ENCODE results near the gene SLC16A6. TPM values are rescaled to one million over a fixed set of nuclear protein-coding genes. Genes with fewer than 3 reads are reported as not detected.
A peak's percentile ranks its signal among the peaks of the same experiment; 100 is the strongest.
"Not testable (repeated sequence)": the region's sequence is repeated elsewhere in the genome, so short reads cannot be mapped to it uniquely, and the experiment has no call there.

The SLC16A6 gene
- total RNA-seq, 6 donors from 2014 or later, result 2.4 to 9.9 (median 6.5) TPM

DNA sequence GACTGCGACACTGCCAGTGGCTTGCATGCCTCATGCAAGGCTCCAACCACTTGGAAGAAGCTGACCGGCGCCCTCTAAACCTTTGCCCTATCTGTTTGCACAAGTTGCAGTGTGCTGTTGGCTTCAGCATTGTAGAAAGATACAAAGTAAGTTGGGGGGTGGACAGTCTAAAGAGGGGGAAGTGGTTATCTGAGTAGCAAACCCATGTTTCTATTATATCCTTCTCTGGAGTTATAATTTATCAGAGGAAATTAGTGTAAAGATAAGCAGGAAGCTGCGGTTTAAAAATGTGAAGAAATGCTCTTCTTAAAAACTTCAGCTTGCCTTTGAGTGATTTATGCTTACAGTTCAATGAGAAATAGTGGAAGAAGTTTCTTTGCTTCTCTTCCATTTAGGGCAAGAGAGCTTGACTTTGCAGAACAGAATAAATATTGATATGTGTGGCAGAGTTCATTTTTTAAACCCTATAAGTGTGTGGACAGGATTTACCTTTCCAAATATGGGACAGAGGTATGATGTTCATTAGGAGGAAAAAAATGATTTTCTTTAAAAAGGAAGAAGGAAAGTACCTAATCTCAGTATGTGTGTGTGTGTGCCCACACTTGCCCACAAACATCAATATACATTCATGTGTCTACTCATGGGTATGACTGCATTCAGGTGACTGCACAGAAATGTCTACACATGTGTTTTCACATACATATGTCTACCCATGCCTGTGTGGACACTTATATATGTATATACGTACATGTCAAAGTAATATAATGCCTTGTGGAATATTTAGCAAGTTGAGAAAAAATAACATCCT, 35.0 kb downstream of the SLC16A6 start:
- 54 to 61% methylated on average over 5 of the region's 5 CpGs for WGBS, 2 donors
- no peak for DNase-seq
- Histone ChIP-seq H3K4me1 (peaks cover 3 to 22% (median 12%) of the 10 kb centered on the region in 4 donors), H3K4me3 (no peak overlapping the region), H3K27me3 (no peaks in the 10 kb centered on the region), H3K27ac (peak overlapping the region in 2 of 4 donors; percentile 18 to 26), H3K36me3 (peaks cover 0 to 35% (median 4%) of the 10 kb centered on the region in 4 donors), H3K9me3 (no peaks in the 10 kb centered on the region)
- ATAC-seq (ENCODE audit: low FRiP score in 2 of 2), result no peak
- TF ChIP-seq EP300 (IDR thresholded peaks at IDR 0.05) (no peak), POLR2AphosphoS5 (IDR thresholded peaks at IDR 0.05) (no peak), POLR2A (IDR thresholded peaks at IDR 0.05) (no peak)
- TF ChIP-seq, protein P1, sequence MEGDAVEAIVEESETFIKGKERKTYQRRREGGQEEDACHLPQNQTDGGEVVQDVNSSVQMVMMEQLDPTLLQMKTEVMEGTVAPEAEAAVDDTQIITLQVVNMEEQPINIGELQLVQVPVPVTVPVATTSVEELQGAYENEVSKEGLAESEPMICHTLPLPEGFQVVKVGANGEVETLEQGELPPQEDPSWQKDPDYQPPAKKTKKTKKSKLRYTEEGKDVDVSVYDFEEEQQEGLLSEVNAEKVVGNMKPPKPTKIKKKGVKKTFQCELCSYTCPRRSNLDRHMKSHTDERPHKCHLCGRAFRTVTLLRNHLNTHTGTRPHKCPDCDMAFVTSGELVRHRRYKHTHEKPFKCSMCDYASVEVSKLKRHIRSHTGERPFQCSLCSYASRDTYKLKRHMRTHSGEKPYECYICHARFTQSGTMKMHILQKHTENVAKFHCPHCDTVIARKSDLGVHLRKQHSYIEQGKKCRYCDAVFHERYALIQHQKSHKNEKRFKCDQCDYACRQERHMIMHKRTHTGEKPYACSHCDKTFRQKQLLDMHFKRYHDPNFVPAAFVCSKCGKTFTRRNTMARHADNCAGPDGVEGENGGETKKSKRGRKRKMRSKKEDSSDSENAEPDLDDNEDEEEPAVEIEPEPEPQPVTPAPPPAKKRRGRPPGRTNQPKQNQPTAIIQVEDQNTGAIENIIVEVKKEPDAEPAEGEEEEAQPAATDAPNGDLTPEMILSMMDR (IDR thresholded peaks at IDR 0.05), result no peak

DNA sequence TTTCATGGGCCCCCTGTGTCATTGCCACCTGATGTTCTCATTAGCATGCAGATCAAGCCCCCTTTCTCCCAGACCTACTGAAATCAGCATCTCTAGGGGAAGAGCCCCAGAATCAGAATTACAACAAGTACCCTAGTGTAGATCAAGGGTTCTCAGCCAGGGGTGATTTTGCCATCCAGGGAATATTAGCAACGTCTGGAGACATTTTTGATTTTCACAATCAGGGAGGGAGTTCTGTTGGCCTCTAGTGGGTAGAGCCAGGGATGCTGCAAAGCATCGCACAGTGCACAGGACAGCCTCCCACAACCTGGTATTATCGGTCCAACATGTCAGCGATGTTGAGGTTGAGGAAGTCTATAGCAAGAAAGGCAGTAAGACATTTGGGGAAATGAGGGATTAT, 35.8 kb downstream of the SLC16A6 start:
- DNase-seq (no peak), ATAC-seq (ENCODE audit: low FRiP score in 2 of 2) (no peak)
- WGBS, 2 donors, result 80 to 82% methylated on average over 4 of the region's 4 CpGs
- H3K36me3 ChIP-seq, result peaks cover 0 to 35% (median 4%) of the 10 kb centered on the region in 4 donors
- TF ChIP-seq POLR2A (IDR thresholded peaks at IDR 0.05) (no peak), EP300 (IDR thresholded peaks at IDR 0.05) (no peak), POLR2AphosphoS5 (IDR thresholded peaks at IDR 0.05) (no peak)
- TF ChIP-seq, protein P1 (IDR thresholded peaks at IDR 0.05), result no peak
- no peaks in the 10 kb centered on the region for H3K9me3 ChIP-seq
- H3K27me3 ChIP-seq, result no peaks in the 10 kb centered on the region
- peak overlapping the region in 2 of 4 donors; percentile 26 to 48 for H3K27ac ChIP-seq
- peaks cover 3 to 24% (median 12%) of the 10 kb centered on the region in 4 donors for H3K4me1 ChIP-seq
- H3K4me3 ChIP-seq, result no peak overlapping the region

GRCh38 chr17:68253426-68253825, 37.5 kb downstream of the SLC16A6 start:
- H3K4me3 ChIP-seq; DNase-seq; ATAC-seq (ENCODE audit: low FRiP score in 2 of 2); H3K9me3 ChIP-seq; H3K27me3 ChIP-seq: not testable (repeated sequence)
- Histone ChIP-seq H3K4me1 (peaks cover 10 to 27% (median 14%) of the 10 kb centered on the region in 4 donors), H3K36me3 (peaks cover 0 to 35% (median 4%) of the 10 kb centered on the region in 4 donors), H3K27ac (peak overlapping the region in 3 of 4 donors; percentile 20 to 49 (median 29))
- WGBS, 2 donors, result 54 to 65% methylated on average over 7 of the region's 7 CpGs

DNA sequence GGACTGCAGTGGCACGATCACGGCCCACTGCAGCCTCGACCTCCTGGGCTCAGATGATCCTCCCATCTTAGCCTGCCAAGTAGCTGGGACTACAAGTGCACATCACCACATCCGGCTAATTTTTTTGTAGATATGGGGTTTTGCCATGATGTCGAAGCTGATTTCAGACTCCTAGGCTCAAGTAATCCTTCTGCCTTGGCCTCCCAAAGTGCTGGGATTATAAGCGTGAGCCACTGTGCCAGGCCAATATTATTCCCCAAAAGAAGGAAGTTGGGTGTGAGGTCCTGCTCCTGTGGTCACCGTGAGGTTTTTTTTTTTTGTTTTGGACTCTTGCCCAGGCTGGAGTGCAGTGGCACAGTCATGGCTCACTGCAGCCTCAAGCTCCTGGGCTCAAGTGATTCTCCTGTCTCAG, 41.6 kb downstream of the SLC16A6 start:
- Histone ChIP-seq H3K27ac (peak overlapping the region in 3 of 4 donors; percentile 97 to 99 (median 98)), H3K27me3 (no peaks in the 10 kb centered on the region), H3K9me3 (no peaks in the 10 kb centered on the region), H3K4me1 (peaks cover 11 to 29% (median 15%) of the 10 kb centered on the region in 4 donors), H3K36me3 (peaks cover 0 to 10% (median 2%) of the 10 kb centered on the region in 4 donors), H3K4me3 (no peak overlapping the region)
- ATAC-seq (ENCODE audit: low FRiP score in 2 of 2) (no peak), DNase-seq (peak in 1 of 2 donors; percentile 40)
- no peak for TF ChIP-seq POLR2A (IDR thresholded peaks at IDR 0.05)
- TF ChIP-seq EP300 (IDR thresholded peaks at IDR 0.05), result no peak
- TF ChIP-seq POLR2AphosphoS5 (IDR thresholded peaks at IDR 0.05), result no peak
- TF ChIP-seq, protein P1 (IDR thresholded peaks at IDR 0.05), result no peak
- 56 to 59% methylated on average over 7 of the region's 7 CpGs for WGBS, 2 donors

DNA sequence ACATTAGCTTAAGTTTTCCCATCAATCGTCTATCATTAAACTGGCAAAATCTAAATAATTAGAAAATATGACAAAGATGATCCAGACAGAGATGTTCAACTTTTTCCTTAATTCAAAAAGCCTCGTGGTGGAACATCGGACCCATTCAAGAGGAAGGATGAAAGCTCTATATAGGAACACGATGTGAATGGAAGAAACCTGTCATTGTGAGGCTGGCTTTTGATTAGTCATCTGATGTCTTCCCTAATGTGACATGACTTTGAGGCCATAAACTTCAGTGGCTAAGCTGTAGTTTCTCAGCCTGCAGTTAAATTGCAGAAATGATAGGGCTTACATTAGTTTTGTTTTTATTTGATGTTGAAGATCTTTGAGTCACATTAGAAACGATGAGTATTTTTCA, 42.0 kb downstream of the SLC16A6 start:
- Histone ChIP-seq H3K27me3 (no peaks in the 10 kb centered on the region), H3K27ac (peak overlapping the region; percentile 96 to 99 (median 98)), H3K4me3 (peak overlapping the region in 2 of 4 donors; percentile 79 to 90), H3K4me1 (peaks cover 11 to 29% (median 15%) of the 10 kb centered on the region in 4 donors), H3K9me3 (no peaks in the 10 kb centered on the region), H3K36me3 (peaks cover 0 to 10% (median 2%) of the 10 kb centered on the region in 4 donors)
- 58 to 64% methylated on average over 5 of the region's 5 CpGs for WGBS, 2 donors
- no peak for DNase-seq
- TF ChIP-seq, protein P1 (IDR thresholded peaks at IDR 0.05), result no peak
- no peak for TF ChIP-seq POLR2AphosphoS5 (IDR thresholded peaks at IDR 0.05)
- no peak for TF ChIP-seq POLR2A (IDR thresholded peaks at IDR 0.05)
- TF ChIP-seq EP300 (IDR thresholded peaks at IDR 0.05), result no peak
- ATAC-seq (ENCODE audit: low FRiP score in 2 of 2), result no peak
